HG03354 (cell line): ENCODE data around the gene ALOX12B.
"Not testable (repeated sequence)": the region's sequence is repeated elsewhere in the genome, so short reads cannot be mapped to it uniquely, and the experiment has no call there.

Source experiments
- ATAC-seq: cut with Tn5 transposase; IDR thresholded peaks from one replicate; pipeline ENCODE4 v1.9.1; 2021; ENCODE audit warnings: mild to moderate bottlenecking; ENCODE audit not compliant: unreplicated experiment, poor library complexity, severe bottlenecking

Gene ALOX12B

GRCh38 chr17:8091033-8091687 lies 3.6 kb upstream of the ALOX12B start:
- peak; percentile 79 for ATAC-seq

GRCh38 chr17:8089728-8090127 lies 2.2 kb upstream of the ALOX12B start:
- ATAC-seq, result no peak

- no peak for ATAC-seq
Measured at GRCh38 chr17:8087952-8088230, 375 bp upstream of the ALOX12B start.

GRCh38 chr17:8084250-8084649 lies 3.3 kb downstream of the ALOX12B start:
- no peak for ATAC-seq

GRCh38 chr17:8082292-8082691 lies 5.2 kb downstream of the ALOX12B start:
- no peak for ATAC-seq

GRCh38 chr17:8081876-8082275 lies 5.6 kb downstream of the ALOX12B start:
- no peak for ATAC-seq

GRCh38 chr17:8080799-8081219 lies 6.7 kb downstream of the ALOX12B start:
- no peak for ATAC-seq

GRCh38 chr17:8080208-8080798 lies 7.2 kb downstream of the ALOX12B start:
- ATAC-seq, result no peak

GRCh38 chr17:8079291-8080207 lies 8.0 kb downstream of the ALOX12B start:
- peak; percentile 66 for ATAC-seq

- ATAC-seq, result not testable (repeated sequence)
Measured at GRCh38 chr17:8077939-8078338, 9.6 kb downstream of the ALOX12B start.

GRCh38 chr17:8076502-8077266 lies 10.8 kb downstream of the ALOX12B start:
- no peak for ATAC-seq

- no peak for ATAC-seq
Measured at GRCh38 chr17:8075574-8076342, 11.8 kb downstream of the ALOX12B start.

GRCh38 chr17:8075081-8075480 lies 12.4 kb downstream of the ALOX12B start:
- no peak for ATAC-seq

- ATAC-seq, result no peak
Measured at GRCh38 chr17:8074554-8074953, 13.0 kb downstream of the ALOX12B start.

GRCh38 chr17:8073627-8074484 lies 13.7 kb downstream of the ALOX12B start:
- peak; percentile 58 for ATAC-seq

- ATAC-seq, result no peak
Measured at GRCh38 chr17:8072729-8073461, 14.6 kb downstream of the ALOX12B start.

- ATAC-seq, result no peak
Measured at GRCh38 chr17:8072341-8072728, 15.2 kb downstream of the ALOX12B start.

- no peak for ATAC-seq
Measured at GRCh38 chr17:8071496-8071895, 16.0 kb downstream of the ALOX12B start.
